Kidney epithelial cell (primary cell): ENCODE results near the gene ERAP2. TPM values are rescaled to one million over a fixed set of nuclear protein-coding genes. Genes with fewer than 3 reads are reported as not detected.

Experiments
- DNase-seq: peaks from one replicate; pipeline ENCODE4 v3.0.0-alpha.2; 2010; ENCODE audit warnings: low read depth
- H3K27me3 ChIP-seq: 2 replicates; pipeline ENCODE4 v1.6.0; 2011; ENCODE audit warnings: low read length; ENCODE audit not compliant: control insufficient read depth, insufficient read depth
- H3K36me3 ChIP-seq: 2 replicates; pipeline ENCODE4 v1.5.1; 2011; ENCODE audit warnings: low read length; ENCODE audit not compliant: control insufficient read depth, insufficient read depth
- H3K4me3 ChIP-seq: 2 replicates; pipeline ENCODE4 v1.5.1; 2011; ENCODE audit warnings: low read depth, mild to moderate bottlenecking, control low read depth, low read length
- CTCF ChIP-seq: IDR thresholded peaks from 2 replicates; pipeline ENCODE4 v1.5.1; 2011; ENCODE audit warnings: mild to moderate bottlenecking, moderate library complexity, low read length, control low read depth, inconsistent platforms; ENCODE audit not compliant: insufficient read depth, poor library complexity, severe bottlenecking
- total RNA-seq: library from RNA; depleted of rRNA; stranded (reverse); fragments of >200 nt; gene quantifications from 2 replicates; pipeline ENCODE4 v1.2.3, GENCODE V29; 2015

ERAP2 gene
- total RNA-seq, 1 donor from 2014 or later: 19.1 TPM

DNA sequence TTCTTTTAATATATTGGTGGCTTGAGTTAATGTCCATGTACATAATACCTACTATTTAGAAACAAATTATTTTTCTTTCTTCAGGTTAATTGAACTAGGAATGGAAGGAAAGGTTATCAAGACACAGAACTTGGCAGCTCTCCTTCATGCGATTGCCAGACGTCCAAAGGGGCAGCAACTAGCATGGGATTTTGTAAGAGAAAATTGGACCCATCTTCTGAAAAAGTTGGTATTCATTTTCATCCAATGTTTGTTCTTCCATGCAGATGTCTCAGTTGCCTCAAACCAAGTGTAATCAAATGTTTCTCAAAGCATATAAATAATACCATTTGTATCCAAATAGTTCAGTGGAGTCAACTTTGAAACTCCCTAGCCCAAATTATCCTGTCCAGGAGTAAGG is 36.9 kb downstream of the ERAP2 start:
- Histone ChIP-seq H3K27me3 (no peaks in the 10 kb centered on the region), H3K4me3 (no peak overlapping the region), H3K36me3 (no peaks in the 10 kb centered on the region)
- no peak for DNase-seq
- no peak for TF ChIP-seq CTCF

- Histone ChIP-seq H3K4me3 (no peak overlapping the region), H3K36me3 (no peaks in the 10 kb centered on the region), H3K27me3 (no peaks in the 10 kb centered on the region)
- TF ChIP-seq CTCF: no peak
- DNase-seq: no peak
Measured at GRCh38 chr5:96919754-96920197, 43.5 kb downstream of the ERAP2 start.

- TF ChIP-seq CTCF: no peak
- Histone ChIP-seq H3K4me3 (no peak overlapping the region), H3K36me3 (no peaks in the 10 kb centered on the region), H3K27me3 (no peaks in the 10 kb centered on the region)
- DNase-seq: no peak
Measured at GRCh38 chr5:96920744-96921355, 44.5 kb downstream of the ERAP2 start.

GRCh38 chr5:96922499-96923244 is 46.4 kb downstream of the ERAP2 start:
- no peak overlapping the region for H3K4me3 ChIP-seq
- DNase-seq: no peak
- H3K27me3 ChIP-seq: no peaks in the 10 kb centered on the region
- no peak for TF ChIP-seq CTCF
- no peaks in the 10 kb centered on the region for H3K36me3 ChIP-seq

DNA sequence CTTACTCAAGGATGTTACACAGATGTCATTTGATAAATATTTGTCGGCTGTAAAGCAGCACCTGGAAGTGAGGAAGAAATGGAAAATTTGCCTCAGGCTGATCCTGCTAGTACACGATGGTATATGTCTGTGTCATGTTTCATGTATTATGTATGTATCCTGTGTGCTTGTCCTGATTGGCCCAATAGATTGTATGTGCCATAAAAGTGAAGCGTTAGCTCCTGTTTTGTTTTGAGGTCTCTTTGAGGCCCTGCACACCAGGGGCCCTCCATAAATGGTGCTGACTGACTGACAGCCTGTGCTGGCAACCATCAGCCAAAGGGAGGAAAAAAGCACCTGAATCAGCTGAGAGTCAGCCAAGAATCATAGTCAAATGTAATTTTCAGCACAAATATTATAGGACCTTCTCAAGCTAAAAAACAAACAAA is 47.7 kb downstream of the ERAP2 start:
- Histone ChIP-seq H3K27me3 (no peaks in the 10 kb centered on the region), H3K4me3 (no peak overlapping the region), H3K36me3 (no peaks in the 10 kb centered on the region)
- no peak for TF ChIP-seq CTCF
- DNase-seq: no peak
